Endometrial microvascular endothelial cells (primary cell): ENCODE measurements around the gene GMPR. TPM values are rescaled to one million over a fixed set of nuclear protein-coding genes. Genes with fewer than 3 reads are reported as not detected.

ENCODE experiments used
- in situ Hi-C: cut with HindIII; loops from 2 replicates; pipeline ENCODE4 v1.10.0; 2017; ENCODE audit warnings: low sequenced_read_pairs, low pct_unique_long_range_greater_than_20kb; ENCODE audit errors: inconsistent ontology term
- total RNA-seq: library from RNA; depleted of rRNA; stranded (reverse); fragments of >200 nt; gene quantifications from one replicate; pipeline ENCODE4 v1.2.3, GENCODE V29; 2015; ENCODE audit errors: inconsistent ontology term

The GMPR gene
- total RNA-seq, 1 donor from 2014 or later, result 33.8 TPM

DNA sequence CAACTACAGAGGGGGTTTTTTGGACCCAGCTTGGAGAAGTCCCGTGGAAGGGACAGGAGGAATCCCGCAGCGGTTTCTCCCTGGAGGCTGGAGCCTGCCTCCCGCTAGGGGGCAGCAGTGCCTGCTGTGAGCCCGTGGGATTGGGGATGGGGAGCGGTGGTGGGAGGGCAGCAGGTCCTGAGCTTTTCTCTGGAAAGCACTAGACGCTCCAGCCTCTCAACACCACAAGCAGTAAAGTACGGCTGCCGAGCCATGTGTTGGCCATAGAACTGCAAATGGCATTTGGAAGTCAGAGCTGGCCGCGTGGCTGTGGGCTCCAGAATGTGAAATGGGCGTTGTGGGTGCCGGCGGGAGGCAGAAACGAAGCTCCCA, 47.8 kb downstream of the GMPR start:
- in situ Hi-C loops, result no loop called here

DNA sequence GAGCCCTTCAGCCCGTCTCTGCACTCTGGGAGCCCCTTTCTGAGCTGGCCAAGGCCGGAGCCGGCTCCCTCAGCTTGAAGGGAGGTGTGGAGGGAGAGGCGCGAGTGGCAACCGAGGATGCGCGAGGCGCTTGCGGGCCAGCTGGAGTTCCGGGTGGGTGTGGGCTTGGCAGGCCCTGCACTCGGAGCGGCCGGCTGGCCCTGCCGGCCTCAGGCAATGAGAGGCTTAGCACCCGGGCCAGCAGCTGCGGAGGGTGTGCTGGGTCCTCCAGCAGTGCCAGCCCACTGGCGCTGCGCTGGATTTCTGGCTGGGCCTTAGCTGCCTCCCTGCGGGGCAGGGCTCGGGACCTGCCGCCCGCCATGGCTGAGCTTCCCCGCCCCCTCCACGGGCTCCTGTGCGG, 49.8 kb downstream of the GMPR start:
- in situ Hi-C loops, result no loop called here

DNA sequence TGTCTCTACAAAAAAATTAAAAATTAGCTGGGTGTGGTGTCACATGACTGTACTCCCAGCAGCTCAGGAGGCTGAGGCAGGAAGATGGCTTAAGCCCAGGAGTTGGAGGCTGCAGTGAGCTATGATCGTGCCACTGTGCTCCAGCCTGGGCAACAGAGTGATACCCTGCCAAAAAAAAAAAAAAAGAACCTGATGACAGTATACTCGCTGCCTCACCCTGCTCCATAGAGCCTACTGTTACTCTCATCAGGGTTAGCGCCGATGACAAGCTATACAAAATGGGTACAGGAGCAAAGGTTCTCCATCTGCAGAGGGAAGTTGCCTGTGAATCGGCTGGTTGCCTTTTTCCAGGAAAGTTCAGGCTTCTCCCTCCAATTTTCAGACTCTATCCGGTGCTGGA, 53.4 kb downstream of the GMPR start:
- in situ Hi-C loops, result no loop called here

DNA sequence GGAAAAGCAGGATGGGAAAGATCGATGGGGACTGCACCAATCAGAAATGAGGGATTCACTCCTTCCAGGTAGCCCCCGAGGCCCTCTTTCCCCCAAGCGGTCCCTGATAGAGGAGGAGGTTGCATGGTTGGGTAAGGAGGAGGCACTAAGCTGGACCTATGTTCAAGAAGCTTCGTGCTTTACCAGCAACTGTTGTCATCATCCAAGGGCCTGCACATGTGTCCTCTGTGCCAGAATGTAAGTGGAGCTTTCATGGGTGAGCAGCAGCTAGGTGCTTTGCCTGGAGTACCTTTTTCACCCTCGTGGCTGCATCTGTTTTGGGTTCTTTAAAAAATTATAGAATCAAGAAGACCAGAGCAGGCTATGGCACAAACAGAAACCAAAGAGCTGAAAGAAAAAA, 54.0 kb downstream of the GMPR start:
- in situ Hi-C loops, result no loop called here

DNA sequence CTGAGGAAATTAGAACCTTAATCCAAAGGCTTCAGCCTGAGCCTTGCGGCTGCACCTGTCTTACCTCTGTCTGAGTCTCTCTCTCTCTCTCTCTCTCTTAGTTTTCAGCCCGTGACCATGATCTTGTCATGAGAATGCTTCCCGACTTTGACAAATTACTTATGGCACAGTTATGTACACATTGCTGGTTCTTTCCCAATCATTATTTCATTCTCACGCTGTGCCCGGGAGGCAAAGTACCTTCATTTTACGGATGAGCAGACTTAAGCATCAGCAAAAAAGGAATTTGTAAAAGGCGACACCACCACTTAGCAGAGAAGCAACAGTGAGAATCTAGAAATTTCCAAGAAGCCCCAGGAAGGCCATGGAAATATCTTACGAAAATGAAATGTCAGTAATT, 54.6 kb downstream of the GMPR start:
- in situ Hi-C loops, result no loop called here

DNA sequence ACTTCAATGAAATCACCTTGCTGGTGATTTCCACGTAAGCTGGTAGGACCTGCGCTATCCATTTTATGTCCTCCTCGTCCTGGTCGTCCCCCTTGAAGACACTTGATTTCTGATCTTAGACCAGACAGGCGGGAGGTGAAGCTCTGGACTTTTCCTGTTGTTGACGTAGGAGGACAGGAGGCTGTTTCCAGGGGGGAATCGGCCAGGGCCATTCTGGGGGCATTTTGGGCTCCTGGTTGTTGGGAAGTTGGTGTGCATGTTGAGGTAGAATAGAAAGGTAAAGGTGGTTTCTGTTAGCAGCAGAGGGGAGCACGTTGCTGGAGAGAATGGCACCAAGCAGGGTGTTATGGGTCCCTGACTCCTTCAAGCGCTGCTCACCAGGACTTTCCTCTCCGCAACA, 56.0 kb downstream of the GMPR start:
- in situ Hi-C loops, result no loop called here

DNA sequence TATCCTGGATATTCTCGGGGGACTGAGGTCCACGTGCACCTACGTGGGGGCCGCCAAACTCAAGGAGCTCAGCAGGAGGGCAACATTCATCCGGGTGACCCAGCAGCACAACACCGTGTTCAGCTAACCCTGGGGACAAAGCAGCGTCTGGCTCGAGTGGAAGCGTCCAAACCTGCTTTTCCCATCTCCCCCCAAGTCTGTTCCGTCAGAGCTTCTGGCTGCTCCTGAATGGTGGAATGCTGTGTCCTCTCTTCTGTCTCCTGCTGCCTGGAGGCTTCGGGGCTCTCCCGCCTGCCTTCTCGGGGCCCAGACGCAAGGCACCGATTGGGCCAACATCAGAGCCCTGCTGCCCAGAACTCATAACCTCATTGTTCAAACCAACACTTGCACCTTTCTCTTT, 56.7 kb downstream of the GMPR start:
- in situ Hi-C loops, result no loop called here

DNA sequence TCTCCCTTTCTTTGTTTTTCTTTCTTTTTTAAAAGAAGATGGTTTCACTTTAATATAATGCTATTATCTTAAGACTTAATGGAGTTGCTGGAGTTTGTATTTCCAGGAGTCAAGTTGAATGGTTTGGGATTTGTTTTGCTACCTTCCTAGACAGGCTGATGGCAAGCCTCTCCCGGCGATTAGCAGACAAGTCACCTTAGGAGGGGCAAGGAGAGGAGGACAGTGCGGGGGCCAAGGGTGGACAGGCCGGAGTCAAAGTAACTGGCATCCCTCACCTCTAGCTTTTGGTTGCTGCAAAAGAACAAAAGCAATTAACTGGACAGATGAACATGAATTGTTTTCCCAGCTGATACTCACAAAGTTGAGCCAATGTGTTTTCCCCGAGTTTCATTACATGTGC, 57.1 kb downstream of the GMPR start:
- in situ Hi-C loops, result no loop called here

DNA sequence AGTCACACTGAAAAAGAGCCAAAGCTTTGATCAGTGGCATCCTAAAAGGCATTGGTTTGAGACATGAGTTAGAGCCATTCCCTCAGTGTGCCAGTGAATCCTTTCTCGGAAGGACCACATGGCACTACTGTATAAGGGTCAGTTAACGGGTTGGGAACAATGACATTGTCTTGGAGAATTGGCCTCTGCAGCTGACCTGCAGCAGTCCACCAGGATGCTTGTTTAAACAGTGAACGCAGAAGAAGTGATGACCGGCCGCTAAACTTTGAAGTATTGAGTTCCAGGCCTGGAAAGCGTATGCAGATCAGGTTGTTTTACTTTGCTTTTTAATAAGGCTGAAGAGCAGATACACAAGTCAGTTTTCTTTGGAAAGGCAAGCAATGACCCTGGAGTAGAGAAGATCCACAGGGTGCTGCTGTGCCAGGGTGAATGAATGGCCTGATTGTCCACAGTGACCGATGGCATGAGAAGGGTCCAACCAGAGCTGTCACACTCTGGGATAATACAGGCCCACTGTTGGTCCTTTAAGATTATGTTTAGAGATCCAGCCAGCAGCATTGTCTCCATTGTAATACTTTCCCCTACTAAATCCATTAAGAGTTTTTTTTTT, 57.8 kb downstream of the GMPR start:
- in situ Hi-C loops, result no loop called here

DNA sequence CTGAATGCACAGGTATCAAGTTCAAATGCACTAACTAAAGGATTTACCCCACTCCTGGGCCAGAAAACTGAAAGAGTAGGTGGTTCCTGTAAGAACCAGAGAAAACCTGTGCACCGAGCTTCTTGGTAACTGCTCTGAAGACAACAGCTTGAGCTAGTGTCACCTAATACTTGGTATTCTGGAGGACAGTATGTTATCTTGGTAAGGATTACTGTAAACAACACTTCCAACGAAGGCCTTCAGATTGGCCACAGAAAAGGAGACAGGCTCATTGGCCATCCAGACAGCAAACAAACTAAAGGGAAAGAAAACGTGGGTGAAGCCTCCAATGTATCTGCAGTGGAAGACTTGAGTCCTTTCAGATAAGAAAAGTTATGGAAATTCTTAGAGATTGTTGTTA, 61.5 kb downstream of the GMPR start:
- in situ Hi-C loops, result no loop called here

DNA sequence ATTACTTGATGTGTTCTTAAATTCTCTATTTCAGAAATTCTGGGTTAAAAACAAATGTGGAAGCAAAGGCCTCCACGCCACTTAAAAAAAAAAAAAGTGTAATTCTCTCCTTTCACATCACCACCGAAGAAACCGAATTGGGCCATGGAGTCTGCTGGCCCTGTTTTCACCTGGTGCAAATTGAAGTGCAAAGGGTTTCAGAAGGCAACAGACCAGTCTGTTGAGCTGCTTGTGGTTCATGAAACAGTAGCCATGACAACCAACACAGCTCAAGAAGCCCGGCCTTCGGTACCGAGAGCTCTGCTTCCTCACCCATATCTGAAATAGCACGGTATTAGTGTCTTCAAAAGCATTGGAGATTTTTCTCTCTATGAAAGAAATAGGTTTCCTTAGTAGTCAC, 63.1 kb downstream of the GMPR start:
- in situ Hi-C loops, result no loop called here

DNA sequence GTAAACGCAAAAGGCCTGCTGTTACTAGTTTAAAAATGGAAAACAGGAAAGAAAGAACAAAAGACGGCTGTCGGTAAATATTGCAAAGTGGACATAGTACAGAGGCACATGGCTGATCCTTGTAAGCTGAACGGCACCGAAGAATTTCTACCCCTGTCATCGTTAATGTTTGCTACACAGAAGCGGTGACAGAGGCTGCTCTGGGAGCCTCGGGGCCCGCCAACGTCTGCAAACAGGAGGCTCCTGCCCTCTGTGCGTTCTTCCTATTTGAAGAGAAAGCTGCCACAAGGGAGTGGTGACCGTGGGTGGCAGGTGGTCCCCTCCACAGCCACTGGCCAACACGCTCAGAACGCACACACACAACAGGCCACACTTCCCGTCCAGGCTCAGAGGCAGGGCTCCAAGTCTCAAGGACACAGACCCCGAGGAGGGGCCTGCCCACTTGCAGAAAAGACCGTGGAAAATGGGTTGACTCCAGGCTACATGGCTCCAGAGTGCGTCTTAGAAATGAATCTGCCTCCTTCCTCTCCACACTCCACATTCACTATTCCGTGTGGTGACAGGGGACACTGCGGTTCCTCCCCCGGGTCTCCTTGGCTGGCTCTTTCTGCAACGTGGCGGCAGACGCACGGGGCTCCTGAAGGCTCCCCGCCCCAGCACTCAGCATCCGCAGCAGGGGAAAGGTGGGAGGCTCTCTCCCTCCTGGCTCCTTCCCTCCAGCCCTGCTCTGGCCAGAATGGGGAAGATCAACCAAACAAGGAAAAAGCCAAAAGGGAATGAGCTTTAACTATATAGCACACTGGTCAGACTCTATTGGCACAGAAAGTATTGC, 64.5 kb downstream of the GMPR start:
- in situ Hi-C loops, result no loop called here

DNA sequence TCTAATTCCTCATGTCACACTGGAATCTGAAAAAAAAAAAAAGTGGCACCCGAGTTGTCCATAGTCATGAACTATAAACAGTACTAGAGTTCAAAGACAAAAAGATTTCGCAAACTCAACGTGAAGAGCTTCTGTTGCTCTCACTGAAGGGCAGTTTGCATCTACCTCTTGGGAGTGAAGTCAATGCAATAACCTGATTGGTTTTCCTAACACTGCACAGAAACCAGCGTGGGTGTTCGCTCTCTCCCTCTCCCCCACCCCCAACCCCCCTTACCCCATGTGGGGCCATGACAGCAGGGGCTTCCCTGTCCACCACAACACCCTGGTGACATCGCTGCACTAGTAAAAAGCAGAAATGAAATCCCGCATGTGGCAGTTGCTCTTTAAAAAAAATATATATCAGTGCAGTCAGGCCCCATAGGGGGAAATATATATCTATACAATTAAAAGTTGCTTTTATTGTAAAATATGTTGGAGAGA, 66.9 kb downstream of the GMPR start:
- in situ Hi-C loops, result no loop called here

DNA sequence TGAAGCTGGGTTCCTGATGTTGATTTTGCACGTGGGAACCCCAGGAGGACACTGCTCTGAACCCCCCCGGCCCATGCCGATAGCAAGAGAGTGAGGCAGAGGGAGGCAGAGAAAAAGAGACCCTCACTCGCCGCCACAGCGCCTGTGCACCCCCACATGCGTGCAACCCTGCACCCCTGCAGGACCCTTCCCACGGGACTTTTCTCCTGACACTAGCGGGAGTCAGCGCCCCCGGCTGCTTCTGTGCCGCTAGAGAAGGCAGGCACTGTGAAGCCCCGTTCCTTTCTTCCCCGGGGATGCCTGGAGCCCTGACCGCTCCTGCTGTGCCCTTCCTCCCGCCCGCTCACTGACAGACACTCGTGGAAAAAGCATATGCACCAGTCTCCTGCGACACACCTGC, 67.4 kb downstream of the GMPR start:
- in situ Hi-C loops, result no loop called here

DNA sequence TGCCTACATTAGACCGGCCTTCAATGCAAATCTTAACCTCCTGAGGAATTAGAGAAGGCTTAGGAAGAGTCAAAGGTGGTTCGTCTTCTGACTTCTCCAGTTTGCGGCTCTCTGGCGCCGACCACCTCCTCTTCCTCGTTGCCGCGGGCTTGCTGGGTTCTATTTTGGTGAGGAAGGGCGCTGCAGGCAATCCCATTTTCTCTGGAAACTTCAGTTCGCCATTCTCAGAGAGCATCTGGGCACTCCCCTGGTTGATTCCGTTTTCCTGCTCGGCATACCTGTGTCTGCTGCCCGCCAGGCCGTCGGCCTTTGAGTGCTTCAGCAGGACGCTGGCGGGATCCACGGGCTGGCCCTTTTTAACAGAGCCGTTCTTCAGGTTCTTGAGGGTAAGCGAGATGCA, 67.9 kb downstream of the GMPR start:
- in situ Hi-C loops, result no loop called here

DNA sequence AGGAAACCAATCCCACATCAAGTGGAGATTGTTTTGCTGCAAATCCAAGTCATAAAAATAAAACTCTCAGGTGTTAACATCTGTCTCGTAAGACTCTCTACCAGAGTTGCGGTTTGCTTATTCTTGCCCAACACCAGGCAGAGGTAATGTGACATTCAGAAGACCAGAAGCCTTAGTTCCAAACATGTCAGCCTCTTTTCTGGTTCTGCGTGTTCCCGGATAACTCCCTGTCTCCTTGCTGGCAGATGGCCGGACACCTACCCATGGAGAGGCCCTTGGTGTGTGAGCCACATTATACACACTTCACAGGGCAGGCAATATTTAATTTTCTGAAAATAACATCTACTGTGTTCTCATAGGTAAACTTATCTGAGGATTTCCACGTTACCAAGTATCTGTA, 73.4 kb downstream of the GMPR start:
- in situ Hi-C loops, result no loop called here

DNA sequence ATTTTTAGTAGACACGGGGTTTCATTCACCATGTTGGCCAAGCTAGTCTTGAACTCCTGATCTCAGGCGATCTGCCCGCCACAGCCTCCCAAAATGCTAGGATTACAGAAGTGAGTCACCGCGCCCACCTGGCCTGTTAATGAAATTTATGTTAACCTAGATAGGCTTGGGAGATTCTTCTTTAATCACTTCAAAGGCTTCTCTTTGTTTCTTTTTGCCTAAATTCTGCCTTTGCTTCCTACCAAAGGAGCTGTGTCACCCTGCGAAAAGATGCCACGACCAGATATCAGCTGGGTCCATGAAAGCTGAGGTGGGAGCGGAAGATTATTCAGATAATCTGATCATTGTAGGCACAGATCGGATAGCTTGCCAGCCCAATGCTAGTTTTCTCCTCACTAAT, 75.3 kb downstream of the GMPR start:
- in situ Hi-C loops, result no loop called here

DNA sequence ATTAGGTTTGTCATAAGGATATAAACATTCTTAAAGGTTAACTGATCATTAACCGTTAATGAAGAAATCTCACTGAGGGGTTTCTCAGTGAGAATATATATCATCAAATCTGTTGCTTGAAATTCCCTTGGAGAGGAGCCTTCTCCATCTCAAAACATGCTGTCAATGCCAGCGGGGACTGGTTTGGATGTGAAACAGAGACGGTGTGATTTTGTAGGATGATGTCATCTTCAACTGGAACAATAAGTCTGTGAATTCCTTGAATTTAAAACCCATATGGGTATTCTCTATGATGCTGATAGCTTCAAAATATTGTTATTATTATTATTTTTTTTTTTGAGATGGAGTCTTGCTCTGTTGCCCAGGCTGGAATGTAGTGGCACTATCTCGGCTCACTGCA, 75.9 kb downstream of the GMPR start:
- in situ Hi-C loops, result no loop called here

DNA sequence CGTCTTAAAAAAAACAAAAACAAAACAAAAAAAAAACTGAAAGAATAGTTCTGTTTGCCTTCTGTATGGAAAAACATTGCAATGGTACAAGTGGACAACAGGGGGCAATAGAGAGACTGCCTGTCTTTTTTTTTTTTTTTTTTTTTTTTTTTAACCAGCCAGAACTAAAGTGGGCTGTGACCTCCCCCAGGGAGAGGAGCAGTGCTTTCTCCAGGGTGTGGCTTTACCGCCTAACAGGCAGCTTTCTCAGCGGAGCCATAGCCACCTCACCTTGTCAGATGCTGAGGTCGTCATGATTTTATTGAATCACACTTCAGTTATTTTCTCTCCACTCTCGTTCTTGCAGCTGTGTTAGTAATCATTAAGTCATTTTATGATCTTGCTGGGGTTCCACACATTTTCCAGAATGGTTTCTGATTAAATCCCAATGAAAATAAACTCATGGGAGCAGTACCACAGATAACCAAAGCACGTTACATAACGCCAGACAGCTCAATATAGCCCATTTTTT, 78.4 kb downstream of the GMPR start:
- in situ Hi-C loops, result no loop called here

DNA sequence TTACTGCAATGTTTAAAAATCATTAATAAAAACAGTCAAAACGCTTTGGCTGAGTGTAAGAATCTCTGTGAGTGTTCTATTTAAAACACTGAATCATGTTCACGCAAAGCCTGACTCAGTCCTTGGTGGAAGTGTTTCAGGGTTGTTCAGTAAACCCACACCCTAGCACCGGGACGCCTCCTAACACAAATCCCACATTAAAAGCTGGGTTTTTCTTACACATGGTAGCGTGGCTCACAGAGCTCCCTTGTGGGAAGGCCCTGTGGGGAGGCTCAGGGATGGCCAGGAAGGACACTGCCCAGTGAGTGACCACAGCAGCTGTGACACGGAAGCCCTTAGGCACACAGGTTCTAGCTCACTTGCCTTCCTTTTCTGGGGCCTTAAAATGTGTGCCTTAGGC, 80.2 kb downstream of the GMPR start:
- in situ Hi-C loops, result no loop called here
